GM19467 (cell line): ENCODE data around the gene SERPINH1.
"Not testable (repeated sequence)": the region's sequence is repeated elsewhere in the genome, so short reads cannot be mapped to it uniquely, and the experiment has no call there.

ENCODE experiments used
- ATAC-seq: cut with Tn5 transposase; IDR thresholded peaks from one replicate; pipeline ENCODE4 v1.9.1; 2021; ENCODE audit warnings: mild to moderate bottlenecking, moderate library complexity; ENCODE audit not compliant: unreplicated experiment

Gene SERPINH1

DNA sequence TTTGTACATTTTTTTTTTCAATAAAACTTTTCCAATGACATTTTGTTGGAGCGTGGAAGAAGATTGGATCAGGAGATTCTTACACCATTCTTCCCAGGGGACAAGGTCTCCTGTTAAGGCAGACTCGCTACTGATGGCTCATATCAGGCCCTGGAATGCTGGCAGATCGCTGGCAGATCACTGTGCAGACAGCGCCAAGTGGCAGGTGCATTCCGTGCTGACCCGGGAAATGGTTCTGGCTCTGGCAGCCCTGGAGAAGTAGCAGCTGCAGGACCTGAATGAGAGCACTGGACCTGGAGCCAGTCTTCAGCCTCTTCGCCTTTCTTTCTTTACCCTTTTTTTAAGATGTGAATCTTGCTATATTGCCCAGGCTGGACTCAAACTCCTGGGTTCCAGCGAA lies 10.7 kb downstream of the SERPINH1 start:
- ATAC-seq: no peak

DNA sequence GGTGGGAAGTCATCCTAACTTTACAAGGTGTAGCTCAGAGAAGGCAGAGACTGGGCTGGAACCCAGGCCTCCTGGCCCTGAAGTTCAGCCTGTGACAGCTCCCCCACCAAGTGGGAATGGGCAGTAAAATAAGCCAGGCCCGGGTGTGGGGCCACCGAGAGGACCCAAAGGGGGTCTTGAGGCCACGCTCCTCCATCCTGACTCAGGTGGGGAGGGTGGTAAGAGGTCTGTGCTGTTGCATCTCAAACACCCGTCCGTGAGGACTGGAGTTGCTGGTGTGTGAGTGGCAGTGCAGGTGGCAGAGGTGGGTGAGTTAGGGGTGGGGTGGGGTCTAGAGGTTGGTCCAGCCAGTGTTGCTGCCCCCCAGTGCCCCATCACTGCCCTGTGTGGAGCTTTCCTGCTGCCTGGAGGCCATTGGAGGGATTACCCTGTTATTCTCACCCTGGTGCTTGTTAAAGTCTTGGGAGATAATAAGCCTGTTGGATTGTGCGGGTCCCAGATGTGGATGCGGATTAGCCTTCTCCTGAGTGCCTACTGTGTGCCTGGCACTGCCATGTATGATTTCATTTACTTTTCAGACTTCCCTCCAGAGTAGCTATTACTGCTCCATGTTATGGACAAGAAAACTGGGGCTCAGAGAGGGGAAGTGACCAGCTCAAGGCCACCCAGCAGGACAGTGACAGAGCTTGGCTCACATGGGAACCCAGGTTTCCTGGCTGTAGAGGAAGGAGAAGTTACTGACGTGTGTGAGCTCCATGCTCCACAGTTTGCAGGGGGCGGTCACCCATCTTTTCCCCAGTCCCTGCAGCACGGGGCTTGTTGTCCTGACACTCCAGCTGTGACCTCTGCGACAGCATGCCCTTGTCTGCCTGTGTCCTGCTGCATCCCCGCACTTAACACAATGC lies 12.9 kb downstream of the SERPINH1 start:
- no peak for ATAC-seq

DNA sequence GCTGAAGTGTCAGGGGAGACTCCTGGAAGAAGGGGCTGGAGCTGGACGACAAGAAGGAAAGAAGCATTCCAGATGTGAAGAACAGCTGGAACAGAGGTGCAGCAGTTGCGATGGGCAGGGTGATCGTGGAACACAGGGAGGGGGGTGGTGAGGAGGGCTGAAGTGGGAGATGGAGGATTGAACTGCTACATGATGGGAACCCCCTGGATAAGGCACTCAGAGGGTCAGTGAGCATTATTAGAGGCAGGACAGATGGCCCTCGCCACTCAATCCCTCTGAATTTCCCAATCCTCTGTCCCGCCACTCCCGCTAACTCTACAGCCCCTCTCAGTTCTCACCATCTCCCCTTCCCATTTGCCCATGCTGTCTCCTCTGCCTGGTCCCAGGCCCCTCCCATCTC lies 14.0 kb downstream of the SERPINH1 start:
- no peak for ATAC-seq

DNA sequence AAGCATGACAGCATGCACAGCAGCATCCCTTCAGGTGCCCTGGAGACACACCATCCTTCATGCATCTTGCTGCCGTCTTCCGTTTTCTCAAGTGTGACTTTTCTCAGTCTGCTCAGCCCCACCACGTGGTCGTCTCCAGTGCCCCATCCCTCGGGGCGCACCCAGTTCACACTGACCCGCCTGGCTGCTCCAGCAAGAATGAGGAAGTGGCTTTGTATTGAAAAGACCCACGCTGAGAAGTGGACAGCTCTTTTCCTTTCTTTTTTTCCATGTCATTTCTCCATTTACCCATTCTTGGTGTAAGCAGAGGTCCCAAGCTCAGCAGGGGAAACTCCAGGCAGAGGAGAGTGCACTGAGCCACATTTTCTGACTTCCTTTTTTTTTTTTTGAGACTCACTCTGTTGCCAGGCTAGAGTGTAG lies 14.5 kb downstream of the SERPINH1 start:
- ATAC-seq: peak; percentile 66

DNA sequence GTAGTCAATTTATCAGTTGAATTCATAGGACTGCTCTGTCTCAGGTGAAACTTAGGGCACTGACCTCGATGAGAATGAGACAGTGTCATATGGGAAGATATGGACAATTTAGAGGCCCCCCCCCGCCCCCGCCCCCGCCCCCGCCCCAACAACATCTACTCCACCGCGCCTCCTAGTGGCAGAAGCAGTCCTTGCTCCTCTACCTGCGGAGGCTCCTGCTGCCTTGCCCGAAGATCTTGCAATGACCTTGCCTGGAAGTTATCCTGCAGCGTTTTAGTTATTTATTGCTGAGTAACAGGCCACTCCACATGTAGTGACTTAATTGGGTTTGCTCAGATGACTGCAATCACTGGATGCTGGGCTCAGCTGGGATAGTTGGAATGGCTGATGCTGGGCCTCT lies 15.2 kb downstream of the SERPINH1 start:
- ATAC-seq: no peak

DNA sequence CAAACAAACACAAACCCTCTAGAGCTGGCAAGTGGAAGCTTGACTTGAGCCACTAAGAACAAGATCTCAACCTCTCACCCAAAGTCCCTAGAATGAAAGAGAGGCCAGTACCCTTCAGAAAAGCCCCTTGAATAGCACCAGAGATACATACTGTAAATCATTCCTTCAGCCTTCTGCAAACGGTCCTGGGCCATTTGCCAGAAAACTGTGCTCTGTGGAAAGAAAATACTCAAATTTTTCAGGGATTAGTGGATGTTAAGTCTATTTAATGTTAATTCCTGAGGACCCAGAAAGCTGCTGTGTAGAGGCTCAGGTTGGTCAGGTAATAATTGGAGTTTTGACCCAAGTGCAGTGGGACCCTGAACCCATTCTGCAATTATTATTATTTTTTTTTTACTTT lies 16.9 kb downstream of the SERPINH1 start:
- ATAC-seq: no peak

DNA sequence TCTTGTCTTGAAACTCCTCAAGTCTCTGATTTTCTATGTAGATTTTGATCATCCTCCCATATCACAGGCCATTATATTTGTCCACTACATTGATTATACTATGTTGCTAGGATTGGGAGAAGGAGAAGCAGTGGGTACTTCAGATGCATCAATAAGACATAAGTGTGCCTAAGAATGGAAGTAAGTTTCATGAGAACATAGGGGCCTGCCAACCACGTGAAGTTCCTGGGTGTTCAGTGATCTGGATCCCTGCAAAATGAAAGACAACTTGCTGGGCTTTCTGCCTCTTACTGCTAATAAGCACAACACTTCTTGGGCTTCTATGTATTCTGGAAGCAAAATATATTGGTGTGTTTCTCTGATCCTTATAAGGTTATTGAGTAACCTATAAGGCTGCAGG lies 17.8 kb downstream of the SERPINH1 start:
- no peak for ATAC-seq

DNA sequence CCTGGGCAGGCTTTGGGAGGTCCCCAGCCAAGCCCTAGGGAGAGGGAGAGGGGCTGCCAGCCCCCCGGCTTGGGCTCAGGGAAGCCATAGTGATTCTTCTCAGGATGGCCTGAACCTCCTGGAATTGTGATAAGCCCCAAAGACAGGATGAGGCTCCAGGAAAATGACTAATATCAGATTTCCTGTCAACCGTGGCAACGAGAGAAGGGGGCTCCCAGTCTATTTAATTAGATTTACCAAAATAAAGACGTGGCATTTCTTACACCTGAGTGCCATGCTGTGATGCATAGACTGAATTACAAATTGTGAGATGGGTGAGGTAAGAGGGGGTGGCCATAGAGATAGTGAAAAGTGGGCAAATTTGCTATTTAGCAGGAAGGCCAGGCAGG lies 20.4 kb downstream of the SERPINH1 start:
- ATAC-seq: no peak

DNA sequence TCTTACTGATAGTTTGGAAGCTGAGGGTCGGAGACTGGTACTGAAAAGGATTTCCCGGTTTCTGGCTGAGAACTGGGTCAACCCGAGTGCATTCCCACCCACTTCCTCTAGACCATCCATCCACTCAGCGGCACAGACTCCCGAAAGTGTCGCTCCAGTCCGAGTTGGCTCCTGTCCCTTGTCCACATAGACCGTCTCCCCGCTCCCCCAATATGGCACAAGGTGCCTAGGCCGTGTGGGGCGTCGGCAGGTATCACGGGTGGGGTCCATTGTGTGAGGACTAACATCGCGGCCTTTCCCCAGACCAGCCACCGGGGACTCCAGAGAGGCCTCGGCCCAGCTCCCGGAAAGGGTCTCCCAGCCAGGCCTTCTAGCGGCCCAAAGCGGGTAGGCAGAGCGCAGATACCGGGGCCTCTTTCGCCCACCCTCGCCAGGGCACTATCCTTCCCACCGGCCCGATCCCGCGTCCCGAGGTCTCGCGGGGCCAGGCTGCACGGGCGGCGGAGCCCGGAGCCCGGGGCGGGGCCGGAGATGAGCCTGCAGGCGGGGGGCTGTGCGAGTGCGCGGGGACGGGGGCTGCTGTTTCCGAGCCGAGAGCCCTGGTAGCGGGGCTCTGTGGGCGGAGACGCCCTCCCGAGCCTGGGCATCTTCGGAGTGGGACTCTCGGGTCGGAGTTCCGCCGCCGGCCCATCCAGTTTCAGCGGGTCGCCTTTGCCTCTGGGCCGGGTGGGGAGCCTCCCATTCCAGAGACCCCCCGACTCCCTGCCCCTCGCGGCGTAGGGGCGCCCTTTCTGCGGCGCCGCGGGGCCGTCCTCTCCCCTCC lies 21.1 kb downstream of the SERPINH1 start:
- ATAC-seq: peak; percentile 61

DNA sequence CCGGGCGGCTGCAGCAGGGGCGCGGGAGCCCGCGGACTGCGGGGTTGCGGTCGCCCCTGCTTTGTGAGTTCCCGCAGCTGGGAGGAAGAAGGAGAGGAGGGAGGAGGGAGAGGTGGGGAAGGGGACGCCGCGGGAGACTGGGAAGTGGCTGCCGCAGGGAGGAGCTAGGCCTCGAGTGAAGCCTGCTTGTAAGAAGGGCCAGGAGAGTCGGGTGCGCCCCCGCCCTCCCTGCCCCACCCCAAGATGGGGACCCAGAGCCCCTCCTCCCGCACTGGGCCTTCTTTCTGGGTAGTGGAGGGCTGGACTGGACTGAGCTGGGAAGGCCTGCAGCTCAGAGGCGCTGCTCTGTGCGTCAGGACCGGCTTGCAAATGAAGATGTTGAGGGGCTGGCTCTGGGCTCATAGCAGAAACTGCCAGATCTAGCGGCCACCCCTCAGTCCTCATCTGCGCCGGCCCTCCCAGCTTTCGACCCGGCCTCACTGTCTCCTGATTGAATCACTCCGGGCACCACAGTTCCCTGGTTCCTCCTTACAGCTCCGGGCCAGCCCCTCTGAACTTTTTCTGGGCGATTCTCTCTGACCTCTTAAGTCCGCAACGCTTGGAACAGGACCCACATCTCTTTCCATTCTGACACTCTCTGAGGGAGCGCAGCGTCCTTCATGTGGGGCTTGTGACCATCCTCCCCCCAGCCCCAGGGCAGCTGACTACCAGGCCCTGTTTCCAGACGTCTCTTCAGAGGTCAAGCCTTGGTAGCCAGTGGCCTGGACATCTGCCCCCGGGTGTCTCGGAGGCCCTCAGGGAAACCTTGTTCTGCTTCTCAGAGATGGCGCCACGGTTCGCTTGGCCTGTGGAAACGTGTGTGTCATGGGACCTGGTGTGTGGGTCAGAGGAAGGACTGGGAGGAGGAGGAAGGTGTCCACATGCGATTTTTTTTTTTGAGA lies 21.9 kb downstream of the SERPINH1 start:
- no peak for ATAC-seq

DNA sequence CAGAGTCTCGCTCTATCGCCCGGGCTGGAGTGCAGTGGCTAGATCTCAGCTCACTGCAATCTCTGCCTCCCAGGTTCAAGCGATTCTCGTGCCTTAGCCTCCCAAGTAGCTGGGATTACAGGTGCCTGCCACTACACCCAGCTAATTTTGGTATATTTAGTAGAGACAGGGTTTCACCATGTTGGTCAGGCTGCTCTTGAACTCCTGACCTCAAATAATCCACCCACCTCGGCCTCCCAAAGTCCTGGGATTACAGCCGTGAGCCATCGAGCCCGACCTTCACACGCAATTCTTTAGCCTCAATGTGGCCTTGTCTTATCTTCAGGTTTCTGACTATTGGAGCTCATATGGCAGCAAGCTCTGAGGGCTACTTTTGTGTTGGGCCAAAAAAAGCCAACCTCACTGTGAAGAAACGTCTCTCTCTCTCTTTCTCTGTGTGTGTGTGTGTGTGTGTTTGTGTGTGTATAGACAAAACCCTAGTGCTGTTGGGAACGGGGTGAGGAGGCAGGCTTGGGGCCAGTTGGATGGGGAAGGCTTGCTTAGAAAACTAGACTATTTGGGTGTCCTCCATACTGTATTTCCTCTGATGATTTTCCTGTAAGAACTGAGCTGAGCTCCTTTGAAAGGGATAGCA lies 22.7 kb downstream of the SERPINH1 start:
- not testable (repeated sequence) for ATAC-seq

DNA sequence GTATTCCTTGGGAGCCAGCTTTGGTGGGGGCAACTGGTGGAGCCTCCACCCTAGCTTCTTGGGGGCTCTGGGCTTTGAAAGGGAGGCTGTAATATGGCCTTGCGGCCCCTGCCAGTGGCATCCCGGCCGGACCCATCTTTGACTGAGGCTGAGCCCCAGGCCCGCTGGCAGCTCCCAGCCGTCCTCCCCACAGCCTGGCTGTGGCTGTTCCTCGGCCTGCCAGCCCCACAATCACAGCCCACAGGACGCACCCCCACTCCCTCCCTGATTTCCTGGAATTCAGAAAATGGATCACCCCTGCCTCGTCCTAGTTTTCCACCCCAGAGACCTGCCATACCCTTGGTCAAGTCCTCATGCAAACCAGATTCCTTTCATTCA lies 23.2 kb downstream of the SERPINH1 start:
- ATAC-seq: no peak

DNA sequence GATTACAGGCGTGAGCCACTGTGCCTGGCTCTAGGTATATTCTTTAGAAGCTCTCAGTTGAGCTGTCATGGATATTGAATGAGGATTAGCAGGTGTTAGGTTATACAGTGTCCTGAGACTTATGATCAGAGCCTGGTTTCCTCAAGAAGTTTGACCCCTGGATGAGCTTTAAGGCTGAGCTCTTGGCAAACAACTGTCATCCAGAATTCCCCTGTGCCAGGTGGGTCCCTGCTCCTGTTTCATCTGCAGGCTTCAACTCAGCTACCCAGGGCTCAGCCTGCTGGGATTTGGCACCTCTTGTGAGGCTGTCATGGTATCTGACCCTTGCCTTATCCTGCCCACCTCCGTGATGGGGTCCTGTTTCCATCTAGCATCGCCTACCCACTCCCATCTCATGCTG lies 24.3 kb downstream of the SERPINH1 start:
- ATAC-seq: no peak

DNA sequence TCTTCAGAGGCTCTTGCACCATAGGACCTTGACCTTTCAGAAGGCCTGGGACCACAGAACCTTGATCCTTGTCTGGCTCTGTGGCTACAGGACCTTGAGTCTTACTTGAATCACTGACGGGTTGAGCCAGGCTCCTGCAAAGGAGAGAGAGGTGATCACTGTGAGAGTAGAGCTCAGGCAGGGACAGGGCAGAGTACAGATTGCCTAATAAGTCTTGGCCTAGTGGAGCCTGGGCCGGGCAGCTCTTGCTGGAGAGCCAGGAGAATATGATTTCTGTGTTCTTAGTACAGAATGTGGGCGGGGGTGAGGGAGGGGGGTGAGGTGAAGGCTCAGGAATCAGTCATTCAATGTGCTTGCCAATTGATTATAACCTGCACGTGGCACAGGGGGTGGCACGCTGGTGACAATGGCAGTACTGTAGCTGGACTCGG lies 26.0 kb downstream of the SERPINH1 start:
- ATAC-seq: no peak

DNA sequence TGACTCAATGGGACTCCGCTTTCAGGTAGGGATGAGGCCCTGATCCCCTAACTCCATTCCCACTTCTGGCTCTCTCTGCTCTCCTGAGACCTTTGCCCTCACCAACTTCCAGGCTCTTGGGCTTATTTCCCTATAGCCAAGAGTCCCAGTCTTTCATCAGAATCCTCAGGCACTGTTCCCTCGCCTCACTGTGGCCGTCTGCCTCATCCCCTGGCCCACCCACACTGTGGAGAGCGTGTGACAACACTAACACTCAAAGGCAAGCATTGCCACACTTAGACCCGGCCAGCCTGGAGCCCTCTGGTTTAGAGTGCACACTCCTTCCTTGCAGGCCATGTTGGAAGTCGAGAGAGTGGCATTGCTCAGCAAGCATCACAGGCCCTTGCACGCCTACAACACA lies 27.0 kb downstream of the SERPINH1 start:
- no peak for ATAC-seq

DNA sequence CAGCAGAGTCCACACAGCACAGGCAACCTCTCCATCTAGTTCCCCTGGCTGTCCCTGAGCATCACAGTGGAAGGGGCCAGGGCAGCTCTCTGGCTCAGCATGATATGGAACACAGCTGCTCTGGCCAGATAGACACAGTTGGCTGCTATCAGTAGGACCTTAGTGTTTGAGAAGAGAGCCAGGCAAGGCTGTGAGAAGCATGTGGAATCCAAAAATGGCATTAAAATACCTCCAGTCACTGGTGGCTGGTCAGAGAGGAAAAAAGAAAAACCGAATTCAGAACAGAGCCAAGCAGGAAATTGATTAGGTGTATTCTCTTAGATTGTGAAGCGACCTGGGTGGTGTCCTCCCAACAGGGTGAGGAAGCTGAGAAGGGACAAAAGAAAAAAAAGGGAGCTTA lies 27.9 kb downstream of the SERPINH1 start:
- no peak for ATAC-seq

DNA sequence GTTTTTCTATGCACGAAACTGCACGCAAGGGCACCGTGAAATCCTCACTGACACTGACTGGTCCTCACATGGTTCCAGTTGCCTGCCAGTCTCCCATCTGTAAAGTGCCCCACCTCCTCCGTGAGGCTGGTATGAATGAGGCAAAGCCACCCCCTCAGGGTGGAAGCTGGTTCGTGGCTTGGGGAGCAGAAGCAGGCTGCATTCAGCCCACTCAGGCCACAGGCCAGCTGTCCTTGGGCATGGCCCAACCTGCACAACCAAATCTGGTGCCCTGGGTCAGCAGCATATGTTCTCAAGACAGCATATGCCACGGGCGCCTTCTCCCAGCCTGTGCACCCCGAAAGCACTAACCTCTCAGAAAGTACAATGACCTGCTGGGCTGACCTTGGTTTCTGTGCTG lies 29.3 kb downstream of the SERPINH1 start:
- no peak for ATAC-seq

DNA sequence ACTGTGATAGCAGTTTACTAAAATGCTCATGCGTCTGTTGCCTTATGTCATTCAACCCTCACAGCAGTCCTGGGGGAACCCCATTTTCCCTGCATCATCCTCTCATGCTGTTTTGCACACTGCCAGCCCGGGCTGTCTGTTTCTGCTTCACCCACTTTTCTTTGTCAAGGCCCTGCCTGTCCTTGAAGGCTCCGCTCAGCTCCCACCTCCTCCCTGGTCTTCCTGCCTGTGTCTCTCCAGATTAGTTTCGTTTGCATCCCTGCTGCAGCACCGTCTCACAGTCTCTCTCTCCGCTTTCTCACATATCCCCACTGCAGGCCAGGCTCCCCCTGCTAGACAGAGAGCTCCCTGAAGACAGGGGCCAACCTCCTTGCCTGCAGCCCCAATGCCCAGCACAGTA lies 29.9 kb downstream of the SERPINH1 start:
- no peak for ATAC-seq

DNA sequence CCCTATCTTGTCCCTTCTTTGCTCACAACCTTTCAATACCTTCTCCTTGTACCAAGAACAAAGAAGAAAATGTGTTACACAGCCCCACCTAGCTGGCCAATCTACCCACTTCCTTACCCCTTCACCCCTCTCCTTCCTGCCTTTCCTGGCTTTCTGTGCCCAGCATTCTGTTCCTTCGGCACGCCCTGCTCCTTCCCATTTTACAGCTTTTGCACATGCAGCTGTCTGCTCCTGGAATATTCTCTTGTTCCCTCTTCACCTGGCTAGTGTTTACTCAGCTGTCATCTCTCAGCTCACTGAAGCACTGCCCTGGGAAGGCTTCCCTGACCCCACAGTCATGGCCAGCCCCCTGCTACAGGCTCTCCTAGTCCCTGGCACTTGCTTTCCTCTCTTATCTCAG lies 30.7 kb downstream of the SERPINH1 start:
- ATAC-seq: no peak

DNA sequence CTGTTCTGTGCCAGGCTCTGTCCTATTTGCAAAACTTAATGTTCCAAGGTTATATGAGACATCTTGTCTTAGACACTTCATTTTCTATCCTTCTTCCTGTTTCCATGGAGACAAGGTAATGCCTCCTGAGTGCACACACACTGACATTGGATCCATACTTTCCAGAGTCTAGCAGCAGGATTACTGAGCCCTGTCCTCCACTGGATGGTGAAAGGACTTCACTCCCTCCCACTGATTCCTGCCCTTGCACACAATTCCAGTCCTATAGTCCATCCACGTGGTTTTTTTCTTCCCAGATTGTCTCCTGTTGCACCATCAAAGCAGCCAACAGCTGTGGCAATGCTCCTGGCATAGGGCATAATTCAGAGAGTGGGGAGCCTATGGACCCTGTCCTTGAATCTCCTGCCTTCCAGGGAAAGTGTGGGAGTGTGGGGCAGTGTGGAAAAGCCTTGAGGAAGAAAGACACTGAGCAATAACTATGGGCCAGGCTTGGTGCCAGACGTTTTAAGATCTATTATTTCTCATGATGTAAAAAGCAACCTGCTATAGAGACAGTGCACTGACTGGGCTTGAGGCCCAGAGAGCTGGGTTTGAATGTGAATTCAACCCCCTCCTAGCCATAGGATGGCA lies 31.3 kb downstream of the SERPINH1 start:
- no peak for ATAC-seq
